ENCODE measurements around the gene NALCN. TPM values are rescaled to one million over a fixed set of nuclear protein-coding genes. Genes with fewer than 3 reads are reported as not detected.

The NALCN gene
- total RNA-seq = 27.6 and 32.8 TPM in 2 replicates

DNA sequence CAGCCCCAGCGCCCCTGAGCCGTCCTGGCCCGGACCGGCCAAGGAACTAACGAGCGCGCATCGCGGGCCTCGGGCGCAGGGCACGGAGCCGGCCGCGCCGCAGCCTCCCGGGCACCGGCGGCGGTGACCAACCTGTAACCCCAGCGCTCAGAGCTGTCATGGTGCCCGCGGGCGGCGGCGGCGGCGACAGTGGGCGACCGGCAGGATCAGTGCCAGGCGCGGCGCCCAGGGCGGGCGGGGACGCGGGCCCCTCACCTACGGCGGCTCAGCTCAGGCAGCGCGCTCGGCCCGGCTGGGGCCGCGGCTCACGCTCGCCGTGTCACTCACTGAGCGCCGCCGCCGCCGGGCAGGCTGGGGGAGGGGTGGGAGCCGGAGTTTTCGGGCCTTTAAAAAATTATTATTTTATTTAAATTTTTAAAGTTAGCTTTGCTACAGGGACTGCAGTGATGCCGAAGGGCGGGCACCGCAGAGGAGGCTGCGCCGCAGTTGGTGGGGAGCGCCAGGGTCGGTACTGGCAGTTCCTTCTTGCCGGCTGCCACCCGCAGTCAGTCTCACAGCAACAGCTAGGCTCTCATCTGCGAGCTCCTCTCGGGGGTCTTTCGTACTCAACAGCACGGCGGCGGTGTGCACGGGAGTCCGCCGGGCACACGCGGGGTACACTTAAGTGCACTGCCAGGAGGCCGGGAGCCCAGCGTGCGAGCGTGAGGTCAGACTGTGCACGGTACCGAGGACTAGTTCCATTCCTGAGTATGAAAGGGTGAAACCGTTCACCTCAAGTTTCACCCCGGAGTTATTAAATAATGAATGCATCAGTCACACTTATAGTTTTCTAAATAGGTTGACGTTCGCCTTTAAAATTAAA is at the start of gene NALCN:
Gene NALCN (minus strand): TSS at position 328 of the 862 bp plus-strand sequence. CDS start 17,382 bp downstream, outside the sequence.

DNA sequence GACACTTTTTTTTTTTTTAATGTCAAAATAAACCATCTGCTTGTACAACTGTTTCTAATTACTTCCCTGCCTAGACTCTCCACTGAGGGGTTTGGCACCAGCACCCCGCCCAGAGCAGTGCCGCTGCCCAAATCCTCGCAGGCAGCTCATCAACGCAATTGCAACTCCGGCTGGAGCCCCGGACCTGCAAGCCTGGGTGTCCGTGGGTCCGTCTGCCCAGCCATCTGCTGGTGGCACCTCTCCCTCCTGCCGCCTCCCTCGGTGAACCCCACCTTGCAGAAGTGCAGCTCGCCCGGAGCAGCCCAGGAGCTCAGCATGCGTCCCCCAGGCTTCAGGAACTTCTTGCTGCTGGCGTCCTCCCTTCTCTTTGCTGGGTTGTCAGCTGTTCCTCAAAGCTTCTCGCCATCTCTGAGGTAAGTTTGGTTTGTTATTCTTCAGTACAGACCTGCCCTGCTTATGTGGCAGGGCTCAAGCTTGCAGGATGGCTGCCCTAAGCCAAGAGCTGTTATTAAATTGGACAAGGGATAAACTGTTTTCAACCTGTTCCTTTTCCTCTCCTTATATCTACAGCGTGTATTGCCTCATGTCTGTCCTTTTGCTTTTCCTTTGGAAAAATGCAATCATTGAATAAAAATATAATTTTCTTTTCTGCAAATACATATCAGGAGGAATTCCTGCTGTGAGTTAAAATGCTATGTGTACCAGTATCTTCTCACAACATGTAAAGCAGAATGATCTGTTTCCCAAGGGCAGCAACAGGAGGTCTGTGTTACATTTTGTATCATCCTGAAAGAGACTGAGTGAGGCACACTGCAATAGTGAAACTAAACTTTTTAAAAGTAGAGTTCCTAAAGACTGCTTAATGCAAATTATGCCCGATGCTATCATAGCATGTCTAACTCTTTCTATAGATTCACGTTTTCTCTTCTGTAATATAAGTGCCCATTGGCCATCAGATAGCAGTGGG is 36.5 kb upstream of the NALCN start, which contains the start of gene ITGBL1:
Gene ITGBL1 (plus strand): TSS at position 157 of the 967 bp plus-strand sequence. CDS start 159 bp downstream, at position 316.

Other genes with a start within 250 kb of the NALCN start
- 62.5 and 105 TPM in 2 replicates for gene ITGBL1, start 36.2 kb upstream of the NALCN start, total RNA-seq

All from regular cardiac myocyte (primary cell).